Stimulated activated CD8-positive, alpha-beta memory T cell treated with anti-CD3 and anti-CD28 coated beads, Interleukin-15, amount 100 ng/mL, for 48 hours (primary cell): ENCODE data around the gene FGF10.

Experiments used
- DNase-seq, 2 donors: peaks; one replicate each; pipeline ENCODE4 v3.0.0-alpha.2; 2020; ENCODE audit warnings: low read depth in 2 of 2

The FGF10 gene

GRCh38 chr5:44356231-44356630 lies 33.0 kb downstream of the FGF10 start:
- no peak for DNase-seq

- DNase-seq: no peak
Observed at GRCh38 chr5:44345871-44346270, 43.3 kb downstream of the FGF10 start.

GRCh38 chr5:44336708-44337107 lies 52.5 kb downstream of the FGF10 start:
- no peak for DNase-seq

- no peak for DNase-seq
Observed at GRCh38 chr5:44334622-44335021, 54.6 kb downstream of the FGF10 start.

GRCh38 chr5:44332285-44332971 lies 56.8 kb downstream of the FGF10 start:
- DNase-seq: no peak

- no peak for DNase-seq
Observed at GRCh38 chr5:44331471-44332050, 57.7 kb downstream of the FGF10 start.

- DNase-seq: no peak
Observed at GRCh38 chr5:44329716-44330115, 59.5 kb downstream of the FGF10 start.

- DNase-seq: no peak
Observed at GRCh38 chr5:44321144-44321725, 68.0 kb downstream of the FGF10 start.

GRCh38 chr5:44320188-44320587 lies 69.0 kb downstream of the FGF10 start:
- no peak for DNase-seq

GRCh38 chr5:44318883-44319282 lies 70.3 kb downstream of the FGF10 start:
- no peak for DNase-seq

GRCh38 chr5:44312374-44312773 lies 76.8 kb downstream of the FGF10 start:
- DNase-seq: no peak

GRCh38 chr5:44300551-44300950 lies 88.7 kb downstream of the FGF10 start:
- DNase-seq: no peak

- DNase-seq: no peak
Observed at GRCh38 chr5:44299394-44299793, 89.8 kb downstream of the FGF10 start.

GRCh38 chr5:44294516-44294915 lies 94.7 kb downstream of the FGF10 start:
- no peak for DNase-seq

GRCh38 chr5:44292736-44293135 lies 96.5 kb downstream of the FGF10 start:
- no peak for DNase-seq

- DNase-seq: no peak
Observed at GRCh38 chr5:44278469-44278868, 110.8 kb downstream of the FGF10 start.

- no peak for DNase-seq
Observed at GRCh38 chr5:44275908-44276307, 113.3 kb downstream of the FGF10 start.

GRCh38 chr5:44275329-44275728 lies 113.9 kb downstream of the FGF10 start:
- no peak for DNase-seq

- no peak for DNase-seq
Observed at GRCh38 chr5:44267909-44268308, 121.3 kb downstream of the FGF10 start.

- no peak for DNase-seq
Observed at GRCh38 chr5:44266882-44267576, 122.2 kb downstream of the FGF10 start.

GRCh38 chr5:44265713-44266112 lies 123.5 kb downstream of the FGF10 start:
- no peak for DNase-seq

- no peak for DNase-seq
Observed at GRCh38 chr5:44260793-44261192, 128.4 kb downstream of the FGF10 start.
